Astrocyte (in vitro differentiated cells and primary cell): ENCODE data around the gene RIOK3. TPM values are rescaled to one million over a fixed set of nuclear protein-coding genes. Genes with fewer than 3 reads are reported as not detected.

Experiments used
- DNase-seq: peaks from one replicate; pipeline ENCODE4 v3.0.0-alpha.2; 2010; ENCODE audit warnings: low read depth
- FAIRE-seq: peaks from 2 replicates; lab custom pipeline; 2011; peaks lifted over from hg19 to GRCh38; lab: Jason Lieb, UNC
- H2AFZ ChIP-seq: 2 replicates; pipeline ENCODE4 v1.6.0; 2012; ENCODE audit warnings: low read depth, low read length, inconsistent platforms
- H3K27ac ChIP-seq: 2 replicates; pipeline ENCODE4 v1.5.1; 2011; ENCODE audit warnings: low read depth, low read length, inconsistent platforms
- H3K27me3 ChIP-seq: 2 replicates; pipeline ENCODE4 v1.6.0; 2011; ENCODE audit warnings: low read length, inconsistent platforms; ENCODE audit not compliant: insufficient read depth
- H3K36me3 ChIP-seq: 2 replicates; pipeline ENCODE4 v1.5.1; 2011; ENCODE audit warnings: low read length, inconsistent platforms; ENCODE audit not compliant: insufficient read depth
- H3K4me1 ChIP-seq: 2 replicates; pipeline ENCODE4 v1.5.1; 2011; ENCODE audit warnings: low read length, inconsistent platforms; ENCODE audit not compliant: insufficient read depth
- H3K4me2 ChIP-seq: 2 replicates; pipeline ENCODE4 v1.6.0; 2012; ENCODE audit warnings: low read length, inconsistent platforms
- H3K4me3 ChIP-seq: 2 replicates; pipeline ENCODE4 v1.5.1; 2011; ENCODE audit warnings: low read depth, mild to moderate bottlenecking, low read length, inconsistent platforms; ENCODE audit not compliant: insufficient read depth
- H3K79me2 ChIP-seq: 2 replicates; pipeline ENCODE4 v1.6.0; 2012; ENCODE audit warnings: mild to moderate bottlenecking, low read length, inconsistent platforms; ENCODE audit not compliant: insufficient read depth
- H3K9ac ChIP-seq: 2 replicates; pipeline ENCODE4 v1.6.0; 2012; ENCODE audit warnings: mild to moderate bottlenecking, low read length, inconsistent platforms
- H3K9me3 ChIP-seq: 2 replicates; pipeline ENCODE4 v1.5.1; 2012; ENCODE audit warnings: low read depth, mild to moderate bottlenecking, low read length, inconsistent platforms; ENCODE audit not compliant: insufficient read depth
- H4K20me1 ChIP-seq: 2 replicates; pipeline ENCODE4 v1.6.0; 2012; ENCODE audit warnings: low read length, inconsistent platforms; ENCODE audit not compliant: insufficient read depth
- H3K27ac Mint-ChIP-seq: one replicate; pipeline ENCODE4 v1.8.0; 2021; ENCODE audit warnings: mild to moderate bottlenecking, mixed read lengths; ENCODE audit not compliant: unreplicated experiment
- H3K27me3 Mint-ChIP-seq: one replicate; pipeline ENCODE4 v1.8.0; 2021; ENCODE audit warnings: low read depth, mixed read lengths; ENCODE audit not compliant: unreplicated experiment
- H3K36me3 Mint-ChIP-seq: one replicate; pipeline ENCODE4 v1.8.0; 2021; ENCODE audit warnings: low read depth, mixed read lengths; ENCODE audit not compliant: unreplicated experiment
- H3K4me1 Mint-ChIP-seq: one replicate; pipeline ENCODE4 v1.8.0; 2021; ENCODE audit warnings: low read depth, mixed read lengths; ENCODE audit not compliant: unreplicated experiment
- H3K4me3 Mint-ChIP-seq: one replicate; pipeline ENCODE4 v1.8.0; 2021; ENCODE audit warnings: mild to moderate bottlenecking, moderate library complexity, mixed read lengths; ENCODE audit not compliant: unreplicated experiment
- H3K9me3 Mint-ChIP-seq: one replicate; pipeline ENCODE4 v1.8.0; 2021; ENCODE audit warnings: mild to moderate bottlenecking, mixed read lengths; ENCODE audit not compliant: unreplicated experiment
- CTCF ChIP-seq: IDR thresholded peaks from 2 replicates; pipeline ENCODE4 v1.5.1; 2011; ENCODE audit warnings: low read depth, mild to moderate bottlenecking, inconsistent platforms, low read length, moderate library complexity; ENCODE audit not compliant: insufficient read depth
- EZH2 ChIP-seq: IDR thresholded peaks from 2 replicates; pipeline ENCODE4 v1.6.1; 2012; ENCODE audit warnings: mild to moderate bottlenecking, low read length, inconsistent platforms; ENCODE audit not compliant: insufficient read depth
- total RNA-seq: library from RNA; stranded (reverse); gene quantifications from 2 replicates; pipeline ENCODE4 v1.2.1, GENCODE V29; 2021

The RIOK3 gene
- total RNA-seq, 1 donor from 2014 or later = 96.0 TPM

- H3K9me3 Mint-ChIP-seq = no peaks in the 10 kb centered on the region
- no peak overlapping the region for H2AFZ ChIP-seq
- H3K9me3 ChIP-seq = no peaks in the 10 kb centered on the region
- H3K4me2 ChIP-seq = no peak overlapping the region
- H3K36me3 ChIP-seq = peaks cover 51% of the 10 kb centered on the region
- H3K4me3 Mint-ChIP-seq = no peak overlapping the region
- H3K27me3 ChIP-seq = no peaks in the 10 kb centered on the region
- H3K27ac Mint-ChIP-seq = no peak overlapping the region
- H3K4me3 ChIP-seq = no peak overlapping the region
- TF ChIP-seq EZH2 = no peak
- TF ChIP-seq CTCF = no peak
- no peaks in the 10 kb centered on the region for H3K4me1 Mint-ChIP-seq
- H3K36me3 Mint-ChIP-seq = peaks cover 9% of the 10 kb centered on the region
- H3K9ac ChIP-seq = no peak overlapping the region
- H4K20me1 ChIP-seq = peaks cover 26% of the 10 kb centered on the region
- peaks cover 6% of the 10 kb centered on the region for H3K79me2 ChIP-seq
- H3K27ac ChIP-seq = no peak overlapping the region
- no peaks in the 10 kb centered on the region for H3K4me1 ChIP-seq
- no peak for DNase-seq
- H3K27me3 Mint-ChIP-seq = no peaks in the 10 kb centered on the region
- FAIRE-seq = no peak
These were observed 15.8 kb downstream of the RIOK3 start for GRCh38 chr18:23468753-23469459.

GRCh38 chr18:23470620-23471387 lies 17.7 kb downstream of the RIOK3 start:
- H3K4me2 ChIP-seq = no peak overlapping the region
- no peak for DNase-seq
- no peak overlapping the region for H3K4me3 Mint-ChIP-seq
- no peak overlapping the region for H3K9ac ChIP-seq
- H3K36me3 Mint-ChIP-seq = peaks cover 16% of the 10 kb centered on the region
- H3K9me3 ChIP-seq = no peaks in the 10 kb centered on the region
- no peak for FAIRE-seq
- H3K4me1 ChIP-seq = no peaks in the 10 kb centered on the region
- H3K27ac Mint-ChIP-seq = no peak overlapping the region
- peaks cover 49% of the 10 kb centered on the region for H3K36me3 ChIP-seq
- H2AFZ ChIP-seq = no peak overlapping the region
- no peak overlapping the region for H3K27ac ChIP-seq
- no peaks in the 10 kb centered on the region for H3K79me2 ChIP-seq
- no peaks in the 10 kb centered on the region for H3K27me3 ChIP-seq
- no peaks in the 10 kb centered on the region for H3K9me3 Mint-ChIP-seq
- peaks cover 22% of the 10 kb centered on the region for H4K20me1 ChIP-seq
- no peak for TF ChIP-seq CTCF
- TF ChIP-seq EZH2 = no peak
- H3K4me1 Mint-ChIP-seq = no peaks in the 10 kb centered on the region
- H3K27me3 Mint-ChIP-seq = no peaks in the 10 kb centered on the region
- no peak overlapping the region for H3K4me3 ChIP-seq
